Endothelial cell of umbilical vein (primary cell): ENCODE measurements around the gene ASB5. TPM values are rescaled to one million over a fixed set of nuclear protein-coding genes. Genes with fewer than 3 reads are reported as not detected.

Experiments
- BruUV-seq: library from RNA; stranded (reverse); fragments of 400-500 nt; replicated peaks from 2 replicates; lab custom pipeline; 2021; lab: Mats Ljungman, UMichigan
- CTCF ChIA-PET: fragments of 300-600, 350-600 bp; sonication (Branson Sonifier 250); formaldehyde crosslinking; loops from one replicate; lab custom pipeline; 2021; ENCODE audit warnings: antibody characterized with exemption, inconsistent platforms; lab: Charles Lee
- POLR2A ChIA-PET: fragments of 300-600, 350-600 bp; sonication (Branson Sonifier 250); formaldehyde crosslinking; loops from one replicate; lab custom pipeline; 2021; ENCODE audit warnings: antibody characterized with exemption, inconsistent platforms; lab: Charles Lee
- DNase-seq: peaks from one replicate; pipeline ENCODE4 v3.0.0-alpha.2; 2011; ENCODE audit warnings: low read depth, low spot score
- FAIRE-seq: peaks from 2 replicates; lab custom pipeline; 2011; peaks lifted over from hg19 to GRCh38; lab: Jason Lieb, UNC
- H2AFZ ChIP-seq: 2 replicates; pipeline ENCODE4 v1.6.0; 2012; ENCODE audit warnings: low read depth, low read length, control low read depth, inconsistent platforms
- H3K27ac ChIP-seq: 2 replicates; pipeline ENCODE4 v1.5.1; 2011; ENCODE audit warnings: low read depth, mild to moderate bottlenecking, control low read depth, low read length, moderate library complexity; ENCODE audit not compliant: insufficient read depth
- H3K27me3 ChIP-seq, 2 experiments: 2 replicates each; pipeline versions ENCODE4 v1.6.0 to v1.6.1; 2011; ENCODE audit warnings: low read length in 2 of 2, mixed read lengths in 1 of 2; ENCODE audit not compliant: control insufficient read depth in 2 of 2, insufficient read depth in 2 of 2
- H3K36me3 ChIP-seq, 2 experiments: 2 replicates in 1 of 2; 3 replicates in 1 of 2; pipeline ENCODE4 v1.5.1; 2011; ENCODE audit warnings: low read length in 2 of 2, mild to moderate bottlenecking in 1 of 2, moderate library complexity in 1 of 2; ENCODE audit not compliant: control insufficient read depth in 2 of 2, insufficient read depth in 2 of 2; ENCODE audit errors: extremely low read depth in 1 of 2
- H3K4me1 ChIP-seq: 3 replicates; pipeline ENCODE4 v1.5.1; 2011; ENCODE audit warnings: mild to moderate bottlenecking, low read length; ENCODE audit not compliant: control insufficient read depth, insufficient read depth; ENCODE audit errors: extremely low read depth
- H3K4me2 ChIP-seq: 2 replicates; pipeline ENCODE4 v1.6.1; 2011; ENCODE audit warnings: low read length, control low read depth, mixed read lengths; ENCODE audit not compliant: insufficient read depth
- H3K4me3 ChIP-seq, 3 experiments: fragments of 200-600 bp in 1 of 3; sonication (generic), shearing (Covaris generic) in 1 of 3; replicated peaks in 1 of 3; 2 replicates each; pipeline ENCODE4 v1.5.1; 2011 to 2016; ENCODE audit warnings: control low read depth in 3 of 3, low read length in 3 of 3, mild to moderate bottlenecking in 2 of 3, inconsistent platforms in 1 of 3, low read depth in 1 of 3, moderate library complexity in 1 of 3; ENCODE audit not compliant: insufficient read depth in 1 of 3
- H3K79me2 ChIP-seq: 2 replicates; pipeline ENCODE4 v1.6.0; 2012; ENCODE audit warnings: low read length, inconsistent platforms; ENCODE audit not compliant: control insufficient read depth, insufficient read depth
- H3K9ac ChIP-seq: replicated peaks from 2 replicates; pipeline ENCODE3; 2011; ENCODE audit warnings: low read length, control low read depth; ENCODE audit not compliant: insufficient read depth; ENCODE audit errors: extremely low read depth
- H3K9me1 ChIP-seq: replicated peaks from 3 replicates; pipeline ENCODE4 v1.6.0; 2011; ENCODE audit warnings: mild to moderate bottlenecking, low read length; ENCODE audit not compliant: control insufficient read depth, insufficient read depth; ENCODE audit errors: extremely low read depth
- H3K9me3 ChIP-seq: replicated peaks from 2 replicates; pipeline ENCODE4 v1.5.1; 2012; ENCODE audit warnings: low read length, inconsistent platforms; ENCODE audit not compliant: control insufficient read depth, insufficient read depth
- H4K20me1 ChIP-seq: replicated peaks from 2 replicates; pipeline ENCODE3; 2011; ENCODE audit warnings: mild to moderate bottlenecking, low read length; ENCODE audit not compliant: control insufficient read depth, insufficient read depth; ENCODE audit errors: extremely low read depth
- CTCF ChIP-seq, 2 donors: IDR thresholded peaks; 1 replicate in 1 of 2; 2 replicates in 1 of 2; pipeline ENCODE4 v1.5.1; 2011; ENCODE audit warnings: low read length in 2 of 2, mild to moderate bottlenecking in 2 of 2, moderate library complexity in 2 of 2, control low read depth in 1 of 2, inconsistent platforms in 1 of 2, low read depth in 1 of 2; ENCODE audit not compliant: insufficient read depth in 1 of 2; ENCODE audit errors: extremely low read depth in 1 of 2
- EZH2 ChIP-seq: IDR thresholded peaks from 2 replicates; pipeline ENCODE4 v1.6.1; 2012; ENCODE audit warnings: borderline replicate concordance, low read depth, mild to moderate bottlenecking, moderate library complexity, low read length, inconsistent platforms; ENCODE audit not compliant: severe bottlenecking
- FOS ChIP-seq: IDR thresholded peaks from 2 replicates; pipeline ENCODE4 v1.6.1; 2011; ENCODE audit warnings: mild to moderate bottlenecking, low read length, moderate library complexity, borderline replicate concordance; ENCODE audit not compliant: insufficient read depth
- GATA2 ChIP-seq: IDR thresholded peaks from 2 replicates; pipeline ENCODE4 v1.7.0; 2011; ENCODE audit warnings: low read depth, mild to moderate bottlenecking, moderate library complexity, mixed read lengths, low read length; ENCODE audit not compliant: insufficient read length, insufficient read depth
- JUN ChIP-seq: IDR thresholded peaks from 2 replicates; pipeline ENCODE4 v1.6.1; 2011; ENCODE audit warnings: borderline replicate concordance, low read depth; ENCODE audit not compliant: insufficient read length, insufficient read depth
- MYC ChIP-seq: IDR thresholded peaks from one replicate; pipeline ENCODE4 v1.6.1; 2011; ENCODE audit warnings: mild to moderate bottlenecking, low read depth, low read length
- POLR2A ChIP-seq: IDR thresholded peaks from 2 replicates; pipeline ENCODE4 v1.6.1; 2012; ENCODE audit warnings: low read depth, mild to moderate bottlenecking, control low read depth, low read length
- POLR2AphosphoS5 ChIP-seq: IDR thresholded peaks from 2 replicates; pipeline ENCODE4 v1.6.1; 2012; ENCODE audit warnings: low read depth, mild to moderate bottlenecking, control low read depth, low read length, moderate library complexity; ENCODE audit not compliant: insufficient read depth
- dilution Hi-C: fragments of 300-500 bp; cut with MboI; formaldehyde crosslinking; loops from one replicate; pipeline ENCODE4 v1.15.0; 2019; ENCODE audit warnings: low sequenced_read_pairs; ENCODE audit not compliant: extremely low pct_ligation_motif_present
- intact Hi-C: fragments of 100-400 bp; cut with micrococcal nuclease; formaldehyde crosslinking; loops from one replicate; pipeline ENCODE4 v1.10.0; 2022
- polyA plus RNA-seq, 4 experiments: library from polyadenylated mRNA; depleted of rRNA in 3 of 4; stranded (reverse) in 3 of 4; unstranded in 1 of 4; fragments of >200 nt; gene quantifications; 2 replicates each; pipeline versions ENCODE4 v1.2.1 to v1.2.3, GENCODE V29; 2011 to 2012; ENCODE audit warnings: missing spikeins in 1 of 4
- total RNA-seq: library from RNA; stranded (reverse); gene quantifications from 2 replicates; pipeline ENCODE4 v1.2.3, GENCODE V29; 2021
- TF ChIP-seq, protein P1 (sequence below): IDR thresholded peaks from 2 replicates; pipeline ENCODE4 v1.6.1; 2011; ENCODE audit not compliant: insufficient read depth, insufficient read length

The ASB5 gene
- total and polyA plus RNA-seq, 2 donors (not counting 3 experiments of a cell fraction or from before 2014, with no cell fraction given) = not detected

GRCh38 chr4:176266026-176266425 is 3.0 kb downstream of the ASB5 start:
- no peak overlapping the region for H3K27ac ChIP-seq
- dilution Hi-C loops = no loop called here

More at GRCh38 chr4:176266026-176266425, 3.0 kb downstream of the ASB5 start:
- Histone ChIP-seq H3K9ac (no peak overlapping the region), H3K9me3 (no peaks in the 10 kb centered on the region), H2AFZ (no peak overlapping the region), H3K4me2 (no peak overlapping the region), H3K36me3 (no peaks in the 10 kb centered on the region), H4K20me1 (no peaks in the 10 kb centered on the region), H3K4me1 (no peaks in the 10 kb centered on the region), H3K79me2 (no peaks in the 10 kb centered on the region), H3K4me3 (no peak overlapping the region), H3K27me3 (no peaks in the 10 kb centered on the region), H3K9me1 (no peaks in the 10 kb centered on the region)
- FAIRE-seq (no peak), DNase-seq (no peak)
- intact Hi-C loops = no loop called here
- CTCF ChIA-PET = interaction anchor here (1.3 kb wide), 1 partner anchor 10 kb away, joined by 5 read pairs; no protein-coding TSS in a partner anchor
- no TSS peak for BruUV-seq
- POLR2A ChIA-PET = no interaction called here
- TF ChIP-seq POLR2AphosphoS5 (no peak), MYC (no peak), POLR2A (no peak), CTCF (IDR thresholded peaks at IDR 0.05; ENCODE audit: extremely low read depth in 1 of 2, insufficient read depth in 1 of 2, low read depth in 1 of 2, low read length in 2 of 2) (no peak), EZH2 (no peak), GATA2 (no peak), JUN (no peak), FOS (no peak)
- TF ChIP-seq, protein P1, sequence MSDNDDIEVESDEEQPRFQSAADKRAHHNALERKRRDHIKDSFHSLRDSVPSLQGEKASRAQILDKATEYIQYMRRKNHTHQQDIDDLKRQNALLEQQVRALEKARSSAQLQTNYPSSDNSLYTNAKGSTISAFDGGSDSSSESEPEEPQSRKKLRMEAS = no peak
